D721Med (cell line): ENCODE measurements around the gene LYPD6B.

Experiments
- DNase-seq: peaks from one replicate; pipeline ENCODE4 v3.0.0; 2011; ENCODE audit warnings: low spot score; ENCODE audit not compliant: insufficient read length
- FAIRE-seq: peaks from 2 replicates; lab custom pipeline; 2011; peaks lifted over from hg19 to GRCh38; lab: Jason Lieb, UNC
- CTCF ChIP-seq: IDR thresholded peaks from 2 replicates; pipeline ENCODE4 v1.5.1; 2012; ENCODE audit warnings: mild to moderate bottlenecking, control low read depth; ENCODE audit not compliant: insufficient read depth; ENCODE audit errors: missing control alignments

LYPD6B gene

GRCh38 chr2:149155988-149156387, 117.5 kb downstream of the LYPD6B start:
- DNase-seq (no peak), FAIRE-seq (no peak)
- no peak for TF ChIP-seq CTCF

GRCh38 chr2:149156971-149157740, 118.7 kb downstream of the LYPD6B start:
- DNase-seq (no peak), FAIRE-seq (no peak)
- TF ChIP-seq CTCF = no peak

- FAIRE-seq = no peak
- DNase-seq = no peak
- no peak for TF ChIP-seq CTCF
Measured at GRCh38 chr2:149158957-149159356, 120.5 kb downstream of the LYPD6B start.

GRCh38 chr2:149160195-149160594, 121.7 kb downstream of the LYPD6B start:
- FAIRE-seq = no peak
- DNase-seq = no peak
- no peak for TF ChIP-seq CTCF

GRCh38 chr2:149160701-149161217, 122.3 kb downstream of the LYPD6B start:
- FAIRE-seq = no peak
- DNase-seq = no peak
- no peak for TF ChIP-seq CTCF

GRCh38 chr2:149161481-149162225, 123.2 kb downstream of the LYPD6B start:
- FAIRE-seq (no peak), DNase-seq (no peak)
- TF ChIP-seq CTCF = no peak
